Activated CD8-positive, alpha-beta memory T cell treated with anti-CD3 and anti-CD28 coated beads, Interleukin-2, amount 50 U/mL, for 48 hours (primary cell): Measurements from ENCODE around the gene CRIP1.
A peak's percentile ranks its signal among the peaks of the same experiment; 100 is the strongest.

Experiments used
- DNase-seq: peaks from one replicate; pipeline ENCODE4 v3.0.0-alpha.2; 2020

The CRIP1 gene, protein sequence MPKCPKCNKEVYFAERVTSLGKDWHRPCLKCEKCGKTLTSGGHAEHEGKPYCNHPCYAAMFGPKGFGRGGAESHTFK

GRCh38 chr14:105486163-105486973, at the start of gene CRIP1:
Gene CRIP1, plus strand, starts transcription at chr14:105486886. Its CDS starts 374 bp downstream, at chr14:105487260.
- no peak for DNase-seq

DNA sequence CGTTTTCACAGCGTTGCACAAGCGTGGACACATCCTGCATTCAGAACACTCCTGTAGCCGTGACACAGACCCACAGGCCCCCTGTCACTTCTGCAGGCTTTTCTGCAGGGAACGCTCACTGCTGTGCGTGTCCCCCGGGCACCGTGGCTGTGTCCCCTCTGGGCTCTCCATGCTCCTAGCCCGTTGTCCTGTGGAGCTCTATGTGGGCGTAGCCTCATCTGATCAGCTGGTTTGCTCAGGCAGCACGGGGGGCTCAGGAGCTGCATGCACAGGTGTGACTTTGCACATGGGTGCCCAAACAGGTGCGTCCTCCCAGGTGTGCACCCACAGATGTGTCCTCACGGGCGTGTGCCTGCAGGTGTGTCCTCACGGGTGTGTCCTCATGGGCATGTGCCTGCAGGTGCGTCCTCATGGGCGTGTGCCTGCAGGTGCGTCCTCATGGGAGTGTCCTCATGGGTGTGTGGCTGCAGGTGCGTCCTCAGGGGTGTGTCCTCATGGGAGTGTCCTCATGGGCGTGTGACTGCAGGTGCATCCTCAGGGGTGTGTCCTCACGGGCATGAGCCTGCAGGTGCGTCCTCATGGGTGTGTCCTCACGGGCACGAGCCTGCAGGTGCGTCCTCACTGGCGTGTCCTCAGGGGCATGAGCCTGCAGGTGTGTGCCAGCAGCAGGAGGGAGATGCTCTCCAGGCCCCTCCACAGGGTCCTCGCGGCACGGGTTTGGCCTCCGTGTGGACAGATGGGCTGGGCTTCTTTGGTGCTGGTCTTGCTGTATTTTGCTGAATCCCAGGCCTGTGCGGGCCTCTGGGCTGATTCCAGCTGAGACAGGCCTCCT, 49.6 kb upstream of the CRIP1 start:
- no peak for DNase-seq

DNA sequence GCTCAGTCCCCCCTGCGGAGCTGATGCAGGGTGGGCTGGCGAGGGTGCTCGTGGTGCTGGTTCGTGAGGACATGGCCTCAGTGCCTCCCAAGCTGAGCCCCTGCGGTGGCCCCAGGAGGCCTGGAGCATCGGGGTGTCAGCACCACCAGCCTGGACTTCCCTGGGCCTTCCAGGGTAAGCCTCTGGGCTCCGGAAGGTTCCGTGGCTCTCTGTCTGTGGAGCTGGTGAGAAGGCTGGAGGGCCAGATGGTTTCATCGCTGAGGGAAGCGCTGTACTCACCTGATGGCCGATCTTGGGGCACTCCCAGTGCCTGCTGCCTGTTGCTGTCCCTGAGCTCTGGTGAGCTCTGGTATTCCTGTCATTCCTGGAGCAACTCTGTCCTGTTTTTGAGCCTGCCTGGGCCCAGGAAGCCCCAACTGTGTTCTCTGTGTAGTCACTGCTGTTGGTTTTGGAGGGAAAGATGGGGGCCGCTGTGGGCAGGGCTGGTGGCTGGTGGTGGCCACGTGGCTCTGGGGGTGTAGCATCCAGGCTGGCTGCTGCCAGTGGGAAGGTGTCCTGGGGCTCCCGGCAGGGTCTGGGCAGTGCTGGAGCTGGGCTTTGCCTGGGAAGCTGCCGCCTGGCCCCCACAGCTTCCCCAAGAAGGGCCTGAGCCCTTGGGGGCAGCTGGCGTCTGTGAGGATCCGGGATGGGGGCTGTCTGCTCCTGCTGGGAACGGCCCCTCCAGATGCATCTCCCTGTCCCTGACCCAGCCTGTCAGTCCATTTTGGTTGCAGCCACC, 48.8 kb upstream of the CRIP1 start:
- no peak for DNase-seq

GRCh38 chr14:105439179-105439578, 47.5 kb upstream of the CRIP1 start:
- DNase-seq: no peak

GRCh38 chr14:105439710-105440553, 46.8 kb upstream of the CRIP1 start:
- no peak for DNase-seq

GRCh38 chr14:105440554-105440900, 46.2 kb upstream of the CRIP1 start:
- no peak for DNase-seq

DNA sequence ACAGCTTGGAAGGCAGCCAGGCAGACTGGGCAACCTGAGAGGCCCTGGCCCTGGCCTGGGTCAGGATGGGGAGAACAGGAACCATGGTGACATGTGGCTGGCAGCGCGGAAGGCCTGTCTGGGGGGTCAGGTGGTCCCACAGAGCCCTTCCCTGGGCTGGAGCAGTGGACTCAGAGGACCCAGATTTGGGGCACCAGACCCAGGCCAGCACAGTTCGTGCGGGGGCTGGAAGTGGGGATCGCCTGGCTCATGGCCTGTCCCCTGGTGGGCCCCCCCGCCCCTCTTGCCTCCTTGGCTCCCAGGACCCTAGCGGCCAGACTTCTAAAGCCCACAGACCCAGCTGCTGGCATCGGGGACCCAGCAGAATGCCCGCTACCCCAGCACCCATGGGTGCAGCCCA, 45.7 kb upstream of the CRIP1 start:
- no peak for DNase-seq

- no peak for DNase-seq
These were observed 44.6 kb upstream of the CRIP1 start for GRCh38 chr14:105442125-105442524.

DNA sequence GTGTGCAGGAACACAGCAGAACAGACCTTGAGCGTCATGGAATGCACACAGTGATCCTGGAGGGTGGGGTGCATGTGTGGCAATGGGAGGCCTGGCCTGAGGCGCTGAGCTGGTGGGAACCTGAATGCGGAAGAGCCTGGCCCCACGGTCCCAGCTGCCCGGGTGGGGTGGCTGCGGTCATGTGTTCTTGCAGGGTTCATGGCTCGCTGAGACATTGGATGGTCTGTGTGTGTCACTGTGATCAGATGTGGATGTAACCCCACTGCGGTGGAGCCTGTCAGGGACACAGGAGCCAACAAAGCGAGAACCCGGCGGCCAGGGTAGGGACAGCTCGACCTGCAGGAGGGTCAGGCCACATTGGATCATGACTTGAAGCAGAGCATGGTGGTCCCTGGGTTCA, 43.9 kb upstream of the CRIP1 start:
- no peak for DNase-seq

DNA sequence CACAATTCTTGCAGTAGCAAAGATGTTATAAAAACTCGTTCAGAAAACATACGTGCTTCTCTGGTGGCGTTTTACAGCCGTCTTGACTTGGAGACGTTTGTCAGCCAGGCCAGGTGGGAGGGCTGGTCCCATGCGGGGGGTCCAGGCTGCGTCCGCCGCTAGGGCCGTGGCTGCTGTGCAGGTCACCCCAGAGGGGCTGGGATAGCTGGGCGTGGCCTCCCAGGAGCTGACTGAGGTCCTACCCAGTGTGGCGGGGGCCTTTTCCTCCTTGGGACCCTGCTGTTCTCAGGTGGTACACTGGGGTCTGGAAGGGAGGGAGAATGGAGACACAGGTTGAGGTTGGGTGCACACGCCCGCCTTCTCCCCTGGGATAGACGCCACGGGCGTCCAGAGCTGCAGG, 41.8 kb upstream of the CRIP1 start:
- DNase-seq: no peak

DNA sequence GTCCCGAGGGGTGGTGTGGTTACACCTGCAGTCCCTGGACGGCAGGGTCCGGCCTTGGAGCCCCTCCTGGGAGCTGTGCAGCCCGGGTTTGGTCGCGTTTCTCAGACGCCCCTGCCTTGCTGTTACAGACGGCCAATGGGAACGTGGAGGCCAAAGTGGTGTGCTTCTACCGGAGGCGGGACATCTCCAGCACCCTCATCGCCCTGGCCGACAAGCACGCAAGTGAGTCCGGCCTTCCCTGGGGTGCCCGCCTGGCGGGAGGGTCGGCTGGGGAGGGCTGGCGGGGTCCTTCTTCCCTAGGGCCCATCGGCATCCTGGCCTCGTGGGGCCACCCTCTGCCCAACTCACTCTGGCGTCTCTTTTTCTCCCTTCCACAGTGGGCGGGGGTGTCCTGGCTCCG, 41.4 kb upstream of the CRIP1 start:
- DNase-seq: no peak

DNA sequence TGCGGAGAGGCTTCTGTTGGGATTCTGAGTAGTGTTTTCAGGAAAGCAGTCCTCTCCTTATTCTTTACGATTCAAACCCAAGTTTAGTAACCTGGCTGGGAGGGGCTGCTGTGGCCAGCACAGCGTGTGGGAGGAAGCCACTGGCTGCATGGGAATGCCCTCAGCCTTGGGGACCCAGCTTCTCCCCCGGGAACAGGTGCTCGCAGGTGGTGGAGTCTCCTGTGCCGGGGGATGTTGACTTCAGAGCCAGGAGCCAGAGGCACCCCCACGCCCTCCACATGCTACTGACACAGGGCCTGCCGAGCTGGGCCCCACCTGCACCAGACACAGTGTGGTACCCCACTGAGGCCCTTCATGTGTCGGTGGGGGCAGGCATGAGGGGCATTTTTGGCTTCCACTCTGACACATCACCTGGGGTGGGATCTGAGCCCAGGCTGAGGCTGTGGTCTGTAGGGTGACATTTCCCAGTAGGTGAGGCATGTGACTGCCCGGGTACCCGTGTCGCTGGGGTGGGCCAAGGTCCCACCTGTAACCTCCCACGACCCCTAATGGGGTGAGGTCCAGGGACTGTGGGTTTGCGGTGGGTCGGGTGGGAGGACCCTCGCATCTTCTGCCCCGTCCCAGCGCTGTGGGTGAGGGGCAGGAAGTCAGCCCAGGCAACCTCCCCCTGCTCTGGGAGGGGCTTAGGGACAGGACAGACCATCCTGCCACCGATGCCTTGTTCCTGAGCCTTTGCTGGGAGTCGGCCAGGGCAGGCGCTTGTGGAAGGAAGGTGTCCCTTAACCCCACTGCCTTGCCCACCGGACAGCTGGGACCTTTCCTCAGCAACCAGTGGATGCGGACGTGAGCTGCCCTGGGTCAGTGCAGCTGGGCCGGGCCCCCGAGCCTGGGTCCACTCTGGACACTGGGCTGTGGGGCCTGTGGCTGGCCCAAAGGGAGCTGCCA, 40.5 kb upstream of the CRIP1 start:
- no peak for DNase-seq

- no peak for DNase-seq
These were observed 39.7 kb upstream of the CRIP1 start for GRCh38 chr14:105446971-105447370.

- no peak for DNase-seq
These were observed 38.7 kb upstream of the CRIP1 start for GRCh38 chr14:105447651-105448640.

DNA sequence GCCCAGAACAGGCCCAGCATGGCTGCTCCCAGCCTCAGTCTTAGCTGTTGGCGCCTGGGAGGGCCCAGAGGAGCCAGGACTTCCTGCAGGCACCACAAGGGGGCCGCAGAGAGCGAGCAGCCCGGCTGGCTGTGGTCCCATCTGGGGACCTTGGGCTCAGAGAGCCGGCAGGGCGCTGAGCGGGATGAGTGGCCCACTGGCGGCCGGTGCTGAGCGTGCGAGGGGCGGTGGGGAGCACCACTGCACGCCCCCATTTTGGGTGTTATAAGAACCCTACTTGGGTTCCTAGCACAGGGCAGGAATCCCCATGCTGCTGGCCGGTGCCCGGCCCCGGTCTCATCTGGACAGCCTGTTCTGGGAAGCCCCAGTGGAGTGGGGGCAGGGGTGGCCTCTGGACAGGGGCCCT, 38.0 kb upstream of the CRIP1 start:
- DNase-seq: peak; percentile 81

GRCh38 chr14:105449276-105450122, 37.2 kb upstream of the CRIP1 start:
- DNase-seq: no peak

DNA sequence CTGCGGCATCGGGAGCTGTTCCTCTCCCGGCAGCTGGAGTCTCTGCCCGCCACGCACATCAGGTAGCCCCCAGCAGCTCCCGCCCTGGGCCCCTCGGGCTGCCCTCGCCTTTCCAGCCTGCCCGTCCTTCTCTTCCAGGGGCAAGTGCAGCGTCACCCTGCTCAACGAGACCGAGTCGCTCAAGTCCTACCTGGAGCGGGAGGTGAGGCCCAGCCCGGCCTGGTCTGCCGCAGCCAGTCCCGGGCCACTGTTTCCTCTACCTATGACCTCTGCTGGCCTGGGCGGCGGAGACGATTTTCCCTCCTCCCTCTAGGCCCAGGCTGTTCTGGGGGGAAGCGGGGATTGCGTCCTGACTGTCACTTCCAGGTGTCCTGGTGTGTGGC, 36.6 kb upstream of the CRIP1 start:
- DNase-seq: no peak

- DNase-seq: no peak
These were observed 35.6 kb upstream of the CRIP1 start for GRCh38 chr14:105450864-105451720.
